Peyer's patch (tissue), 4 donors: ENCODE data around the gene NMRK2.

Experiments used
- CTCF ChIP-seq, 6 experiments: fragments of 450-650 bp in 4 of 6; fragments of 200-600 bp in 2 of 6; sonication (generic) in 1 of 6; IDR thresholded peaks; one replicate each; pipeline ENCODE4 v1.5.1; 2017 to 2019; ENCODE audit warnings: antibody characterized with exemption in 6 of 6, mild to moderate bottlenecking in 3 of 6, moderate library complexity in 1 of 6
- POLR2A ChIP-seq, 2 donors: fragments of 450-650 bp; IDR thresholded peaks; one replicate each; pipeline ENCODE4 v1.5.1; 2017; ENCODE audit warnings: antibody characterized with exemption in 2 of 2, mild to moderate bottlenecking in 2 of 2, moderate library complexity in 2 of 2

GRCh38 chr19:3931041-3931440 lies 1.8 kb upstream of the NMRK2 start:
- TF ChIP-seq CTCF (IDR thresholded peaks at IDR 0.05) (no peak), POLR2A (IDR thresholded peaks at IDR 0.05) (no peak)
